GM12872 (cell line): ENCODE measurements around the gene SMIM43.

Source experiments
- TF ChIP-seq, protein P1 (sequence below): IDR thresholded peaks from 3 replicates; pipeline ENCODE4 v1.5.1; 2011; ENCODE audit warnings: low read depth, mild to moderate bottlenecking, low read length, moderate library complexity; ENCODE audit not compliant: insufficient read depth

The SMIM43 gene

DNA sequence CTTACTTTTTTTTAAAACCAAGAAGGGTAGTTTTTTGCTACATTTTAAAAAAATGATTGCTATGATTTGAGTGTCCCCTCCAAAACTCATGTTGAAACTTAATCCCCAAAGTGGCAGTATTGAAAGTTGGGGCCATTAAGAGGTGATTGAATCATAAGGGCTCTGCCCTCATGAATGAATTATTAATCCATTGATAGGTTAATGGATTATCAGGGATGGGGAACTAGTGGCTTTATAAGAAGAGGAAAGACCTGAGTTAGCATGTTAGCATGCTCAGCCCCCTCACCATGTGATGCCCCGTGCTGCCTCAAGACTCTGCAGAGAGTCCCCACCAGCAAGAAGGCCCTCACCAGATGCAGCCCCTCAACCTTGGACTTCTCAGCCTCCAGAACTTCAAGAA, 31.0 kb downstream of the SMIM43 start:
- TF ChIP-seq, protein P1, sequence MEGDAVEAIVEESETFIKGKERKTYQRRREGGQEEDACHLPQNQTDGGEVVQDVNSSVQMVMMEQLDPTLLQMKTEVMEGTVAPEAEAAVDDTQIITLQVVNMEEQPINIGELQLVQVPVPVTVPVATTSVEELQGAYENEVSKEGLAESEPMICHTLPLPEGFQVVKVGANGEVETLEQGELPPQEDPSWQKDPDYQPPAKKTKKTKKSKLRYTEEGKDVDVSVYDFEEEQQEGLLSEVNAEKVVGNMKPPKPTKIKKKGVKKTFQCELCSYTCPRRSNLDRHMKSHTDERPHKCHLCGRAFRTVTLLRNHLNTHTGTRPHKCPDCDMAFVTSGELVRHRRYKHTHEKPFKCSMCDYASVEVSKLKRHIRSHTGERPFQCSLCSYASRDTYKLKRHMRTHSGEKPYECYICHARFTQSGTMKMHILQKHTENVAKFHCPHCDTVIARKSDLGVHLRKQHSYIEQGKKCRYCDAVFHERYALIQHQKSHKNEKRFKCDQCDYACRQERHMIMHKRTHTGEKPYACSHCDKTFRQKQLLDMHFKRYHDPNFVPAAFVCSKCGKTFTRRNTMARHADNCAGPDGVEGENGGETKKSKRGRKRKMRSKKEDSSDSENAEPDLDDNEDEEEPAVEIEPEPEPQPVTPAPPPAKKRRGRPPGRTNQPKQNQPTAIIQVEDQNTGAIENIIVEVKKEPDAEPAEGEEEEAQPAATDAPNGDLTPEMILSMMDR, result no peak

- TF ChIP-seq, protein P1, result no peak
Observed at GRCh38 chr4:121728798-121729226, 36.2 kb downstream of the SMIM43 start.

DNA sequence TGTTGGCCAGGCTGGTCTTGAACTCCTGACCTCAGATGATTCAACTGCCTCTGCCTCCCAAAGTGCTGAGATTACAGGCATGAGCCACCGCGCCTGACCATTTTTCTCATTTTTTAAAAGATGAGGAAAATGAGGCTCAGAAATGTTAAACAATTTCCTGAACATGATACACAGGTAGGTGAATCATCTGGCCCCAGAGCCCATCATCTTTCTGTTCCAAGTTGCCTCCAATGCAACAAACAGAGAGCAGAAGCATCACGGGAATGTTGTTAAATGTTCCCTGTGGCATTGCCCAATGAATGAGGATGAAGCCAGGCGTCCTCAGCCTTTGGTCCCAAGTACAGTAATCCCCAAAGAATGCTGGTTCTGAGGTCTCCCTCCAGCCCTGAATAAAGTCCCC, 36.9 kb downstream of the SMIM43 start:
- TF ChIP-seq, protein P1, result no peak

DNA sequence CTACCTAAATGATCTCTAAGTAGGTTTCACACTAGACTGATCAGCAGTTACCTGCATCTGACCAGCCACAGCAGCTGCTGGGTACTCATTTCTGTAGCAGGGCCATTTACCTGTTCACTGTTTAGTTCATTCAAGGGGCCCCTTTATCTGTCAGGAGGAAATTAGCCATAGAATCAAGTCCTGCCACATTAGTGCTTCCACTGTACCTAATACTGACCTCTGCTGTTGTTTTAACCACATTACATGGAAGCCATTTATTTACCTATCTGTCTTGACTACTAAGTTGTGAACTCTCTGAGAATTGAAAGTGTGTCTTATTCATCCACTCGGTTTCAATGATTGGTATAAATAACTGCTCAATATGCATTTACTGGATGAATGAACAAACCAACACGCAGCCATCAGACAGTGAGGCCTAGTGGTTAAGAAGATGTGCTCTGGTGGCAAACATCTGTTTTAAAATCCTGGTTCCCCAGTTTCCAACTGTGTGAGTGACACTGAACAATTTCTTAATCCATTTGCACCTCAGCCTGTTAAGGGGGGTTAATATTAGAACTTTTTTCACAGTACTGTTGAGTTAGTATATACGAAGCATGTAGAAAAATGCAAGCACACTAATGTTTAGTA, 38.2 kb downstream of the SMIM43 start:
- TF ChIP-seq, protein P1, result peak; percentile 63

DNA sequence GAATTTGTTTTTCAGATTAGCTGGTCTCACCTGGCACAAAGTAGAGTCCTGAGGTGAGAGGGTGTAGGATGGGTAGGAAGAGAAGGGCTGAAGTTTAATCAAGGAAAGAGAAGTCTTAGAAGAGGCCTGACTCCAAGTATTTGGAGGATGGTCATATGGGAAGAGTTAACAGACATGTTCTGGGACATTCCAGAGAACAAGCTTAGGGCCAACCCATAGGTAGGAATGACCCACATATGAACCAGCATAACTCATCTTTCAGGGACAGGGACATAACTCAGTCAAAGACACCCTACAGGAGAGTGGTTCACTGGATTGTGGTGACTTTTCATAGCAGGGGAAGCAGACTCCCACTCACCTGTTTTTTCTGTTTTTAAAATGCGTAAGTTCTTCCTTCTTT, 40.3 kb downstream of the SMIM43 start:
- TF ChIP-seq, protein P1, result no peak

DNA sequence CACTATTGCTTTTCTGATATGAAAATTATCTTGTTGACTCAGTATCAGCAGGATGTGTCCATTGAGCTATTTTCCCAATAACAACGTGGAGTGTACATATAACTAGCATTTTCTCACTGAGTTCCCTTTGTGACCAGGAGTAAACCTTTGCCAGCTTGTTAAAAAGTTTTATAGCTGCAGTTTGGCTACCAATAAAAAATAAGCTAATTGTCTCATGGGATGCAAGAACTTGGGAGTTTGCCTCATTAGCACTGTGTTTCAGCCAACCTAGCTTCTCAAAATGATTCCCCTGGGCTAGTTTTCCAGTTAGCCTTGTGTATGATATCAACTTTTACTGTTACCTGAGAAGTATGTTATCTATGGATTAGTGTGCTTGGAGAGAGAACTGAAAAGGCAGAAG, 43.3 kb downstream of the SMIM43 start:
- TF ChIP-seq, protein P1, result no peak

GRCh38 chr4:121720109-121720508, 44.9 kb downstream of the SMIM43 start:
- TF ChIP-seq, protein P1, result no peak
